Smooth muscle cell (in vitro differentiated cells): ENCODE measurements around the gene USP21. TPM values are rescaled to one million over a fixed set of nuclear protein-coding genes. Genes with fewer than 3 reads are reported as not detected.

Experiments
- DNase-seq: peaks from one replicate; lab custom pipeline; 2025; ENCODE audit not compliant: unreplicated experiment; lab: John Stamatoyannopoulos, UW
- H2AFZ ChIP-seq: fragments of 200-600 bp; sonication (generic); 2 replicates; pipeline ENCODE4 v1.6.0; 2016; ENCODE audit warnings: antibody characterized with exemption, low read depth, mild to moderate bottlenecking
- H3F3A ChIP-seq: fragments of 200-600 bp; sonication (generic); 2 replicates; pipeline ENCODE4 v1.6.0; 2017; ENCODE audit warnings: antibody characterized with exemption, low read depth
- H3K27ac ChIP-seq: fragments of 200-600 bp; sonication (generic); 2 replicates; pipeline ENCODE4 v1.5.1; 2016; ENCODE audit warnings: low read depth, mild to moderate bottlenecking
- H3K27me3 ChIP-seq: fragments of 200-600 bp; sonication (generic); 2 replicates; pipeline ENCODE4 v1.6.1; 2016; ENCODE audit warnings: low read depth, mild to moderate bottlenecking
- H3K36me3 ChIP-seq: fragments of 200-600 bp; sonication (generic); 2 replicates; pipeline ENCODE4 v1.5.1; 2016; ENCODE audit warnings: low read depth
- H3K4me1 ChIP-seq: fragments of 200-600 bp; sonication (generic); 2 replicates; pipeline ENCODE4 v1.5.1; 2016; ENCODE audit warnings: low read depth
- H3K4me2 ChIP-seq: fragments of 200-600 bp; sonication (generic); 2 replicates; pipeline ENCODE4 v1.6.0; 2016; ENCODE audit warnings: mild to moderate bottlenecking
- H3K4me3 ChIP-seq: fragments of 200-600 bp; sonication (generic); 2 replicates; pipeline ENCODE4 v1.5.1; 2016; ENCODE audit warnings: mild to moderate bottlenecking
- H3K79me2 ChIP-seq: fragments of 200-600 bp; sonication (generic); 2 replicates; pipeline ENCODE4 v1.6.0; 2016; ENCODE audit warnings: low read depth, mild to moderate bottlenecking
- H3K9ac ChIP-seq: fragments of 200-600 bp; sonication (generic); 2 replicates; pipeline ENCODE4 v1.6.0; 2016; ENCODE audit warnings: low read depth
- H3K9me3 ChIP-seq: fragments of 200-600 bp; sonication (generic); replicated peaks from 2 replicates; pipeline ENCODE4 v1.5.1; 2016; ENCODE audit warnings: low read depth
- H4K20me1 ChIP-seq: fragments of 200-600 bp; sonication (generic); 2 replicates; pipeline ENCODE4 v1.6.0; 2016; ENCODE audit warnings: low read depth
- WGBS: methylation state at CpG from one replicate; pipeline ENCODE4 v1.1.7; 2016; ENCODE audit warnings: low lambda C conversion rate; 5-methylcytosine and 5-hydroxymethylcytosine counted together
- polyA plus RNA-seq: library from polyadenylated mRNA; unstranded; fragments of >200 nt; fragmentation: Nextera tagmentation; extraction: Ambion mirVana; gene quantifications from 2 replicates; pipeline ENCODE4 v1.2.1, GENCODE V29; 2016
- total RNA-seq: library from RNA; depleted of rRNA; stranded (reverse); fragments of >200 nt; gene quantifications from 2 replicates; pipeline ENCODE4 v1.2.3, GENCODE V29; 2014
- TF ChIP-seq, protein P1 (sequence below): fragments of 200-600 bp; sonication (generic); IDR thresholded peaks from 2 replicates; pipeline ENCODE4 v1.5.1; 2017; ENCODE audit warnings: borderline replicate concordance, mild to moderate bottlenecking, antibody characterized with exemption; ENCODE audit not compliant: insufficient read depth, poor library complexity, severe bottlenecking

Gene USP21, protein sequence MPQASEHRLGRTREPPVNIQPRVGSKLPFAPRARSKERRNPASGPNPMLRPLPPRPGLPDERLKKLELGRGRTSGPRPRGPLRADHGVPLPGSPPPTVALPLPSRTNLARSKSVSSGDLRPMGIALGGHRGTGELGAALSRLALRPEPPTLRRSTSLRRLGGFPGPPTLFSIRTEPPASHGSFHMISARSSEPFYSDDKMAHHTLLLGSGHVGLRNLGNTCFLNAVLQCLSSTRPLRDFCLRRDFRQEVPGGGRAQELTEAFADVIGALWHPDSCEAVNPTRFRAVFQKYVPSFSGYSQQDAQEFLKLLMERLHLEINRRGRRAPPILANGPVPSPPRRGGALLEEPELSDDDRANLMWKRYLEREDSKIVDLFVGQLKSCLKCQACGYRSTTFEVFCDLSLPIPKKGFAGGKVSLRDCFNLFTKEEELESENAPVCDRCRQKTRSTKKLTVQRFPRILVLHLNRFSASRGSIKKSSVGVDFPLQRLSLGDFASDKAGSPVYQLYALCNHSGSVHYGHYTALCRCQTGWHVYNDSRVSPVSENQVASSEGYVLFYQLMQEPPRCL
- total RNA-seq = 6.9 and 10.7 TPM in 2 replicates
- polyA plus RNA-seq = 25.4 and 30.8 TPM in 2 replicates

DNA sequence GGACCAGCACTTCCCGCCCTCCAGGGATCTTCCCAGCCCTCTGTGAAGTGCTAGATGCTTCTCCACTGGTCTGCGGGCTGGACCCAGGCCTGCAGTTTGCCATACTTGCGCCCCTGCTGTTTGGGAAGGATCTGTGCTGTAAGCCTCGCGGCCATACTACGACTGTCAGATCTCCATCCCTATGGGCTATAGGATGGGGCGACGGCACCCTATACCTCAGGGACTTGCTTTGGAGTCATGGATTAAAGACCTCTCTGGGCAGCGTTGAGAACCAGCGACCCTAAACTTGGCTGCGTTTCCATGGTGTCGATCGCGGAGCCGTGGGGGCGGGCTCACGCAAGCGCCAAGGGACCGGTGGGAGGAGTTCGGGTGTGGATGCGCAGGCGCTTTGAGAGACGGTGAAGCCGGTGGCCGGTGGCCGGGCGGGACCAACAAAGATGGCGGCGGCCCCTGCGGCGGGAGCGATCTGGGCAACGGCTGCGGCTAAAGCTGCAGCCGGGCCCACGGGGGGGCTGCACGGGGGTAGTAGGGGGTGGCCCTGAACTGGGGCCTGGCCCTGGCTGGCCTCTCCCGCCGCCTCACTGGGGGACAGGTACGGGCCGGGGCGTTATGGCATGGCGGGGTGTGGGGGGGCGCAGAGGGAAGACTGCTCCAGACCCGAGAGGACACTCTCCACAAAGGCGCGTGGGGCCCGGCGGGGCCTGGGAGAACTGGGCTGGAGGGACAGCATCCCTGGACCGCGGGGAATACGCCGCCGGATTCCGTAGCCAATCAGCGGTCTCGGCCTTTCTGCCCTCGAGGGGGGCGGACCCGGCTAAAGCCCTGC, at the start of gene USP21:
Gene USP21 (plus strand): TSS at position 414 of the 826 bp plus-strand sequence. CDS start 1,141 bp downstream, outside the sequence.
- Histone ChIP-seq H3K36me3 (no peaks in the 10 kb centered on the region), H3K27ac (peak within 1 kb of the TSS; percentile 69), H3K4me1 (peaks cover 11% of the 10 kb centered on the region), H3K9me3 (no peaks in the 10 kb centered on the region), H2AFZ (peak within 1 kb of the TSS; percentile 17), H3K79me2 (peaks cover 10% of the 10 kb centered on the region), H4K20me1 (no peaks in the 10 kb centered on the region), H3K4me2 (peak within 1 kb of the TSS; percentile 99), H3K27me3 (no peaks in the 10 kb centered on the region), H3F3A (no peaks in the 10 kb centered on the region), H3K9ac (peak within 1 kb of the TSS; percentile 75), H3K4me3 (peak within 1 kb of the TSS; percentile 81)
- DNase-seq = peak; percentile 82
- TF ChIP-seq, protein P1, sequence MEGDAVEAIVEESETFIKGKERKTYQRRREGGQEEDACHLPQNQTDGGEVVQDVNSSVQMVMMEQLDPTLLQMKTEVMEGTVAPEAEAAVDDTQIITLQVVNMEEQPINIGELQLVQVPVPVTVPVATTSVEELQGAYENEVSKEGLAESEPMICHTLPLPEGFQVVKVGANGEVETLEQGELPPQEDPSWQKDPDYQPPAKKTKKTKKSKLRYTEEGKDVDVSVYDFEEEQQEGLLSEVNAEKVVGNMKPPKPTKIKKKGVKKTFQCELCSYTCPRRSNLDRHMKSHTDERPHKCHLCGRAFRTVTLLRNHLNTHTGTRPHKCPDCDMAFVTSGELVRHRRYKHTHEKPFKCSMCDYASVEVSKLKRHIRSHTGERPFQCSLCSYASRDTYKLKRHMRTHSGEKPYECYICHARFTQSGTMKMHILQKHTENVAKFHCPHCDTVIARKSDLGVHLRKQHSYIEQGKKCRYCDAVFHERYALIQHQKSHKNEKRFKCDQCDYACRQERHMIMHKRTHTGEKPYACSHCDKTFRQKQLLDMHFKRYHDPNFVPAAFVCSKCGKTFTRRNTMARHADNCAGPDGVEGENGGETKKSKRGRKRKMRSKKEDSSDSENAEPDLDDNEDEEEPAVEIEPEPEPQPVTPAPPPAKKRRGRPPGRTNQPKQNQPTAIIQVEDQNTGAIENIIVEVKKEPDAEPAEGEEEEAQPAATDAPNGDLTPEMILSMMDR = no peak
- WGBS = 2% methylated on average over 55 of the region's 60 CpGs

DNA sequence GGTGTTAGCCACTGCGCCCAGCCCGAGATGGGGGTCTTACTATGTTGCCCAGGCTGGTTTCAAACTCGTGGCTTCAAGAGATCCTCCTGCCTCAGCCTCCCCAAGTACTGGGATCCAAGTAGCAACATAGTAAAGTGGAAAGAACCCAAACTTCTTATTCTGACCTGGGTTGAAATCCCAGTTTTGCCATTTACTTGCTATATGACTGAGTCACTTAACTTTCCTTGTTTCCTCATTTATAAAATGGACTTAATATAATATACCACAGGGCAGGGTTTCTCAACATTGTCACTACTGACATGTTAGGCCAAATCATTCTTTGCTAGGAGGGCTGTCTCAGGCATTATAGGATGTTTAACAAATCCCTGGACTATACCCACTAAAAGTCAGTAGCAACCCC, 48.2 kb upstream of the USP21 start:
- 100% methylated on average over 3 of the region's 3 CpGs for WGBS

DNA sequence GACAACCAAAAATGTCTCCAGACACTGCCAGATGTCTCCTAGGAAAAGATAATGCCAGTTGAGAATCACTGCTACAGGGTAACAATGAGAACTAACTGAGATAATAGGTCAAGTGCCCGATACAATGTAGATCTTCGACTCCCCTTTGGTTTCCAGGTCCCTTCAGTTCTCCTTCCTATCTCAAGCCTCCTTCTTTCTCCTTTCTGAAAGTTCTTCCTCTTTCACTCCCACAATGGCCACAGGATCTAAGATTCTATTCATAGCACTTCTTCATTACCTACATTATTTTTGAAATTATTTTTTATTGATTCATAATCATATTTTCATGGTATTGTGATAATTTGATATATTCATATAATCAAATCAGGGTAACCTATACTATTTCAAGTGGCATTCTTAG, 47.8 kb upstream of the USP21 start:
- H3F3A ChIP-seq = no peaks in the 10 kb centered on the region
- H2AFZ ChIP-seq = no peak overlapping the region
- DNase-seq = no peak
- no peaks in the 10 kb centered on the region for H3K9me3 ChIP-seq
- H3K9ac ChIP-seq = no peak overlapping the region
- H3K4me2 ChIP-seq = no peak overlapping the region
- H4K20me1 ChIP-seq = peaks cover 74% of the 10 kb centered on the region
- no peaks in the 10 kb centered on the region for H3K4me1 ChIP-seq
- peaks cover 100% of the 10 kb centered on the region for H3K79me2 ChIP-seq
- TF ChIP-seq, protein P1 = no peak
- H3K36me3 ChIP-seq = no peaks in the 10 kb centered on the region
- 96% methylated on average over 2 of the region's 2 CpGs for WGBS
- no peak overlapping the region for H3K27ac ChIP-seq
- H3K4me3 ChIP-seq = no peak overlapping the region
- H3K27me3 ChIP-seq = no peaks in the 10 kb centered on the region

More for the DNA sequence above, 48.2 kb upstream of the USP21 start:
- Histone ChIP-seq H3K79me2 (peaks cover 100% of the 10 kb centered on the region), H3K27ac (no peak overlapping the region), H3K4me3 (no peak overlapping the region), H3K27me3 (no peaks in the 10 kb centered on the region), H3F3A (no peaks in the 10 kb centered on the region), H3K9me3 (no peaks in the 10 kb centered on the region), H3K36me3 (no peaks in the 10 kb centered on the region), H3K4me2 (no peak overlapping the region), H3K4me1 (no peaks in the 10 kb centered on the region), H2AFZ (no peak overlapping the region), H4K20me1 (peaks cover 76% of the 10 kb centered on the region), H3K9ac (no peak overlapping the region)
- no peak for DNase-seq
- TF ChIP-seq, protein P1 = no peak
